Thyroid gland (tissue), 4 donors: ENCODE data around the gene ADAM12.

Experiments used
- CTCF ChIP-seq, 6 experiments: fragments of 200-600 bp in 3 of 6; fragments of 450-650 bp in 3 of 6; sonication (generic) in 3 of 6; IDR thresholded peaks; one replicate each; pipeline ENCODE4 v1.5.1; 2016 to 2019; ENCODE audit warnings: antibody characterized with exemption in 6 of 6, mild to moderate bottlenecking in 2 of 6, inconsistent platforms in 1 of 6, moderate library complexity in 1 of 6
- POLR2A ChIP-seq, 2 donors: fragments of 450-650 bp; IDR thresholded peaks; one replicate each; pipeline ENCODE4 v1.6.1; 2017; ENCODE audit warnings: antibody characterized with exemption in 2 of 2, mild to moderate bottlenecking in 2 of 2, moderate library complexity in 1 of 2

GRCh38 chr10:126408953-126409641, 20.8 kb upstream of the ADAM12 start:
- no peak for TF ChIP-seq CTCF (IDR thresholded peaks at IDR 0.05)
- TF ChIP-seq POLR2A (IDR thresholded peaks at IDR 0.05) = no peak
